Inflammatory macrophage (primary cell): ENCODE results near the gene GPR156.
"Not testable (repeated sequence)": the region's sequence is repeated elsewhere in the genome, so short reads cannot be mapped to it uniquely, and the experiment has no call there.

Source experiments
- DNase-seq, 2 donors: peaks; one replicate each; pipeline ENCODE4 v3.0.0-alpha.2; 2020 to 2022

GPR156 gene

GRCh38 chr3:120274739-120275167 is 10.3 kb downstream of the GPR156 start:
- DNase-seq: no peak

DNA sequence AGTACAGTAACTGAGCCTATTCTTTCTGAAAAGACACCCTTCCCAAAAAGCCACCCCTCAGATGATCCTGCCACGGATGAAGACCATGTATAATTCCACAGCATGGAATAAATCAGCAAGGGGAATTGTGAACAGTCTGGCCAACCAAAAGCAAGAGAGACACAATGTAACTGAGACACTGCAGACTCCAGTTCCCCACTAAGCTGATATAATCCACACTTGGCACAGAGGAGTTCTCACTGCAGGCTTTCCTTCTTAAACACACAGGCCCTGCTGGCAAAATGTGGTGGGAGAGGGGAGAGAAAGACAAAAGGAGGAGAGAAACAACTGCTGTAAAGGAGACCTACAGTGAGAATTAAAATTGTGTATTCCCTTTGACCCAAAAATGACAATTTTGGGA is 12.7 kb downstream of the GPR156 start:
- no peak for DNase-seq

- no peak for DNase-seq
Measured at GRCh38 chr3:120265989-120266388, 19.0 kb downstream of the GPR156 start.

DNA sequence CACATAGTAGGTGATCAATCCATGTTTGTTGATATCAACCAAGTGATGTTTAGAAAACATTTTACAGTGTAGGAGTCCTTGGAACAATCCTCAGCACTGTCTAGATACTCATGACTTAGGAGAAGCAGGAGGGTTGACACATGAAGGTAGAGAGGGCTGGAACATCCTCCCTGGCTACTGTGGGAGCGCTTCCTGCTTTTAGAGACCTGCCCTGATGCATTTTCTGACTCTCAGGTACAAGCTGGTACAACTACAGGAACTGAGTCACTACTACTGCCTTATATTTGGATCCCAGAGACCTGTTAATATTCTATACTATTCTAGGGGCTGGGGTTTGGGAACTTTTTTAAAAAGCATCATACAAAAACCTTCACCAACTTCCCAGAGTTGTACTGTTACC is 20.1 kb downstream of the GPR156 start:
- no peak for DNase-seq

DNA sequence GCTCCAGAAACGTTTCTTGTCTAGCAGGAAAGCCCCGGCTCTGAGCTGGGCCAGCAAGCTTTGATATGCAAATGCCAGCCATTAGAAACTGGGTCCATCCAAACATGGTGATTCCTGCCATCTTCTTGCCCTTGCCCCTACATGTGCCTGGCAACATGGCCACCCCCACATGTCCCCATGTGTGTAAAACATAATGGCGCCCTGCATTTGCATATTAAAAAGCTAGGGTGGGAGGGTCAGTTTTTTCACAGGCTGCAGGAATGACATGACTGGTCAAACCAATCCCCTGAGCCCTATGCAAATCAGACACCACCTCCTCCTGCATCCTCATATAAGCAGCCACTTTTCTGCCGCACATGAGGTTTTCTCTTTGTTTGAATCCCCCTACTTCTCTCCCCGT is 21.2 kb downstream of the GPR156 start:
- no peak for DNase-seq

GRCh38 chr3:120258009-120258408 is 27.0 kb downstream of the GPR156 start:
- DNase-seq: no peak

DNA sequence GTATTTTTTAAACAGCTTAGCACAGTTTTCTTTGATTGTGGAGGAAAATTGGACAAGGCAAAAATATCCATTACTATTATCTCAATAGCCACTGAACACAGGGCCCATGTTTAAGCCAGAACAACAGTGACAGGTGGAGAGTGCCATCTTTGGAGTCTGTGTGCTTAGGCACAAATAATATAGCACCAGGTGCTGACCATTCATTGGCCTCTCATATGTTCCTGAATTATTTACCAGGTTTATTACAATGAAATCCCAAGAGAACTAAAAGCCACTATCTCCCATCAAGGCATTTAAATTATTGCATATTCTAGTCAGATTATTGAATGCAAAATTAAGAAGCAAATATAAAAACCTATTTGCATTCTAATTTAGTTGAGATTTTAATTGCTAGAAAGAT is 39.6 kb downstream of the GPR156 start:
- no peak for DNase-seq

- DNase-seq: no peak
Measured at GRCh38 chr3:120244834-120245225, 40.2 kb downstream of the GPR156 start.

GRCh38 chr3:120239644-120240043 is 45.4 kb downstream of the GPR156 start:
- DNase-seq: no peak

DNA sequence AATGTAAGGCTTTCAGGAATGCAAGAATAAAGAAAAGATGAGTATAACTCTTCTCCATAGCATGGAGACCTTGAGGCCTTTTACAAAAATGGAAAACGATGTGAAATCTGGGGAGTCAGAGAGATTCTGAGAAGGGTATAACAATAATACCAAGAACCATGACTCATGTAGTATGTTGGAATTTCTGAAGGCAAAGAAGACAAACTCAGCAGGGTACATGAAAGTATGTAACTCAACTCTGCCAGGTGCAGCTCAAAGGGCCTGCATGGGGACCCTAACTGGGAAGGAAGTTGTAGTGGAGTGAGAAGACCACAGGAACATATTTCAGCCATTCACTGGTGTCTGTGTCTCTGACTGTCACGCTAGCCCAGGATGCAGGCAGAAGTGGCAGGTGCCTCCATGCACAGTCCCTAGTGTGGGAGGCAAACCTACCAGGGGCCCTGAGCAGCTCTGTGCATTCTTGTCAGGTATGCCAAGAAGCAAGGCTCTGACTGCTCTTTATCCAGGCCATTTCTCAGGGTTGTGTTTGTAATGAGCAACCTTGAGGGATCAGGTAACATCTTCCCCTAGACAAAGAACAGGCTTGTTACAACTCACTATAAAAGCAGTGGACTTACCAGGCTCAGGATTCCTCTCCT is 57.2 kb downstream of the GPR156 start:
- no peak for DNase-seq

- no peak for DNase-seq
Measured at GRCh38 chr3:120224237-120224636, 60.8 kb downstream of the GPR156 start.

- DNase-seq: no peak
Measured at GRCh38 chr3:120218981-120219380, 66.0 kb downstream of the GPR156 start.

GRCh38 chr3:120216633-120217032 is 68.4 kb downstream of the GPR156 start:
- DNase-seq: not testable (repeated sequence)

DNA sequence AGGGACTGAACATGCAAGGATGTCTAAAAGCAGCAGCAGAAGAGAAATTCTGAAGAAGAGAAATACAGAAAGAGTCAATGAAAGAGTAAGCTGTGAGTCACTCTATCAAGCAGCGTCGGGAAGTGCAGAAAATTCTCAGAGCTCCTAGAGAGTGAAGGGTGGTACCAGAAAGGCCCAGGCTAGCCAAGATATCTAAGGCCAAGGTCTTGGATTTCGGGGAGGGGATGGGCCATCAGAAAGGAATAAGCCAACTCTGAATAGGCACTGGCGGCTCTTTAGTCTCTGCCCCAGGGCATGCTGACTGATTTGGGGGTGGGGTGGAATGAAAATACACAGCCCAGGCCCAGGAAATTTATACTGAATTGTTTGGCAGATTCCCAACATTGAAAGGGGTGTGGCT is 70.8 kb downstream of the GPR156 start:
- DNase-seq: no peak

DNA sequence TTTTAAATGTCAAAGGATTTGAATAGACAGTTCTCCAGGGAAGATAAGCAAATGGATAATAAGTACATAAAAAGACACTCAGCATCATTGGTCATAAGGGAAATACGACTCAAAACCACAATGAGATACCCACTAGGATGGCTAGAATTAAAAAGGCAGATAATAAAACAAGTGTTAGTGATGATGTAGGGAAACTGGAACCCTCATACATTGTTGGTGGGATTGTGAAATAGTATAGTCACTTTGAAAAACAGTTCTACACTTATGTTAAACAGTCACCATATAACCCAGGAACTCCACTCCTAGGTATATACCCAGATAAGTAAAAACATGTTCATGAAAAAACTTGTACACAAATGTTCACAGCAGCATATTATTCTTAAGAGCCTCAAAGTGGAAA is 72.5 kb downstream of the GPR156 start:
- no peak for DNase-seq

DNA sequence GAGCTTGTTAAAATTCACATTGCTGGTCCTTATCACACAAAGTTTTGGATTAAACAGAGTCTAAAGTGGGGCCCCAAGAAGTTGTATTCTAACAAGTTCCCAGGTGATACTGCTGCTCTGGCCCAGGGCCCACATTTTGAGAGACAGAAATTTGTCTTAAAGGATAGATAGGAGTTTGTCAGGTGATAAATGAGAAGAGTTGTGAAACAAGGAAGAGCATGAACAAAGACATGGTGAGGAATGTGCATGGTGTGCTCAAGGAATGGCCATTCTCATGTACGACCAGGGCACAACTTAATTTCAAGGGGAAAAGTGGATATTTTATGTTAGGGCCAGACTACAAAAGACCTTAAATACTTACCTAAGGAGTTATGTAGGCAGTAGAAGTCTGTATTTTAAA is 75.6 kb downstream of the GPR156 start:
- DNase-seq: no peak

- no peak for DNase-seq
Measured at GRCh38 chr3:120204338-120204737, 80.7 kb downstream of the GPR156 start.

- no peak for DNase-seq
Measured at GRCh38 chr3:120203621-120204020, 81.4 kb downstream of the GPR156 start.

GRCh38 chr3:120203016-120203415 is 82.0 kb downstream of the GPR156 start:
- DNase-seq: peak; percentile 89 to 94

GRCh38 chr3:120202363-120202762 is 82.7 kb downstream of the GPR156 start:
- DNase-seq: no peak

DNA sequence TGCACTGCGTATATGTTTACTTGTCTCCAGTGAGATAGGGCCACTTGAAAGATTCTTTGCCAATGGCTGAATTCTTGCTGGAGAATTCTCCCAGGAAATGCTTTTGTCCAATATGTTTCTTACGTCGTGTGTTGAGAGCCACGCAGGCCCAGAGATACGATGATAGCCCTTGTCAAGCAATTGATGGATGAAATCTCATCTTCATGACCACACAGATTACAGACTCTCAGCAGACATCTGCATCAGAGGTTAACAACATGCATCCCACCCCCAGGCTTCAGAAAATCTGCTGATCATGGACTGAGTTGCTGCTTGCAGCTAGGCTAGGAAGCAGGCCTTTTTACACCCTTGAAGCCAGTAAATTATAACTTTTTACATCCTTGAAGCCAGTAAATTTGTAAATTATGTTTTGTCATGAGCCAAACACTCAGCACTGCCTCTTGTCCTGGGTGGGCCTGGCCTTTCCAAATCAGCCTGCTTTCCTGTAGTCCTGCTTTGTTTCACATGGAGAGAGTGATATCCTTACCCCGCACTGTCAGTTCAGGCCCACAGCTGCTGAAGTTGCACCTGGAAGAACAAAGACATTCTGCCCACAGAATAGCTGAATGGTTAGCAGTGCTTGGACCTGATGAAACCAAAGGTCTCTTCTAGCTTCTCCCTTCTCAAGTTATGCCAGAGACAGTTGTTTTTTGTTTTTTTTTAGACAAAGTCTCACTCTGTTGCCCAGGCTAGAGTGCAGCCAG is 84.4 kb downstream of the GPR156 start:
- DNase-seq: no peak

DNA sequence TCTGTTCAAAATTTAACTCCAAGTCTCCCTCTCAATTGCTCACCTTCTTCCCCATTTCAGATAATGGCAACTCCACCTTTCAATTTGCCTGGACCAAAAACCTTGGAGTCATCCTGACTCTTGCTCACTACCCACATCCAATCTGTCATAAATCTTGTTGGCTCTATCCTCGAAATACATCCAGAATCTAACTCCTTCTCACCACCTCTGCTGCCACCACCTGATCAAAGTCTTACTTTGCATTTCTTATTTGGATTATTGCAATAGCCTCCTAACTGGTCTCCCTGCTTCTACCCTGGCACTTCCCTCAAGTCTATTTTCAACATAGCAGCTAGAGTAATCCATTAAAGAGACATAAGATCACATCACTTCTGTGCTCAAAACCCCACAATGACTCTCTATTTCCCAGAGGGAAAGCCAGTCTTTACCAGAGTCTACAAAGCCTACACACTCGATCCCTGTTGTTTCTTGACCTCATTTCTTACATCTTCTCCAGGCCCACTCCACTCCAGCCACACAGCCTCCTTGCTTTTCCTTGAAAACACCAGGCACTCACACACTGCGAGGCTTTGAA is 86.6 kb downstream of the GPR156 start:
- peak; percentile 11 to 27 for DNase-seq

DNA sequence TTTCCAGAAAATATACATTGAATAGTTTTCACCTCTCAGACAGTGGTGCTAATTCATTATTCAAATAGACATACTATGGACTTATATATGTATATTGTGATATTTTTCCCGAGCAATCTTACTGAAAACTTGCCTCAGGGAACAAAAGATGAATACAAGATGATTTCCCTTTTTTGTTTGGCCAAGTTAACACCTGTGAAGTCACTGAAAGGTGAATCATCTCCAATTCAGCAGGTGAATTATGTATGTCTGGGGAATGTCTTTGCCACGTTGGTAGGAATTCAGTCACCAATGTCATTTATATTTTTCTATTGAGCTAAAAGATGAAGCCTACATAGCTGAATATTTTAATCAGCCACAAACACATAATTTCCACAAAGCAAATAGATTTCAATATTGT is 88.2 kb downstream of the GPR156 start:
- no peak for DNase-seq

- DNase-seq: no peak
Measured at GRCh38 chr3:120196333-120196732, 88.7 kb downstream of the GPR156 start.
